MCF 10A (cell line): ENCODE measurements around the gene JPH3. TPM values are rescaled to one million over a fixed set of nuclear protein-coding genes. Genes with fewer than 3 reads are reported as not detected.

ENCODE experiments used
- BruUV-seq: library from RNA; stranded (reverse); fragments of 400-500 nt; replicated peaks from 2 replicates; lab custom pipeline; 2021; lab: Mats Ljungman, UMichigan
- CTCF ChIA-PET: fragments of 300-600 bp; sonication (Branson Sonifier 250); formaldehyde crosslinking; extraction: SDS; loops from one replicate; lab custom pipeline; 2021; ENCODE audit warnings: antibody characterized with exemption, inconsistent platforms; lab: Yijun Ruan, JAX
- POLR2A ChIA-PET: fragments of 300-600, 350-650 bp; sonication (Branson Sonifier 250); formaldehyde crosslinking; extraction: SDS; loops from one replicate; lab custom pipeline; 2020; ENCODE audit warnings: antibody characterized with exemption, inconsistent platforms; lab: Yijun Ruan, JAX
- DNase-seq: peaks from one replicate; pipeline ENCODE4 v3.0.0-alpha.2; 2018; ENCODE audit not compliant: unreplicated experiment
- H3K27ac Mint-ChIP-seq: one replicate; pipeline ENCODE4 v1.8.0; 2022; ENCODE audit warnings: mild to moderate bottlenecking, low read depth, mixed read lengths; ENCODE audit not compliant: unreplicated experiment
- H3K27me3 Mint-ChIP-seq: one replicate; pipeline ENCODE4 v1.8.0; 2022; ENCODE audit warnings: mixed read lengths; ENCODE audit not compliant: insufficient read depth, unreplicated experiment
- H3K36me3 Mint-ChIP-seq: one replicate; pipeline ENCODE4 v1.8.0; 2022; ENCODE audit warnings: mild to moderate bottlenecking, moderate library complexity, mixed read lengths; ENCODE audit not compliant: insufficient read depth, unreplicated experiment
- H3K4me1 Mint-ChIP-seq: one replicate; pipeline ENCODE4 v1.8.0; 2022; ENCODE audit warnings: mixed read lengths; ENCODE audit not compliant: insufficient read depth, unreplicated experiment
- H3K4me3 Mint-ChIP-seq: one replicate; pipeline ENCODE4 v1.8.0; 2022; ENCODE audit warnings: mild to moderate bottlenecking, moderate library complexity, mixed read lengths; ENCODE audit not compliant: unreplicated experiment
- H3K9me3 Mint-ChIP-seq: one replicate; pipeline ENCODE4 v1.8.0; 2022; ENCODE audit warnings: mixed read lengths; ENCODE audit not compliant: unreplicated experiment
- intact Hi-C: fragments of 100-400 bp; cut with micrococcal nuclease; formaldehyde crosslinking; loops from 2 replicates; pipeline ENCODE4 v1.14.1; 2022
- total RNA-seq: library from RNA; stranded (reverse); gene quantifications from 2 replicates; pipeline ENCODE4 v1.2.3, GENCODE V29; 2022
- TF ChIP-seq, protein P1 (sequence below): fragments of 200-600 bp; IDR thresholded peaks from one replicate; pipeline ENCODE4 v1.8.0; 2022; ENCODE audit warnings: antibody characterized with exemption, mild to moderate bottlenecking; ENCODE audit not compliant: unreplicated experiment

JPH3 gene
- total RNA-seq, 1 experiment from 2014 or later, result not detected

DNA sequence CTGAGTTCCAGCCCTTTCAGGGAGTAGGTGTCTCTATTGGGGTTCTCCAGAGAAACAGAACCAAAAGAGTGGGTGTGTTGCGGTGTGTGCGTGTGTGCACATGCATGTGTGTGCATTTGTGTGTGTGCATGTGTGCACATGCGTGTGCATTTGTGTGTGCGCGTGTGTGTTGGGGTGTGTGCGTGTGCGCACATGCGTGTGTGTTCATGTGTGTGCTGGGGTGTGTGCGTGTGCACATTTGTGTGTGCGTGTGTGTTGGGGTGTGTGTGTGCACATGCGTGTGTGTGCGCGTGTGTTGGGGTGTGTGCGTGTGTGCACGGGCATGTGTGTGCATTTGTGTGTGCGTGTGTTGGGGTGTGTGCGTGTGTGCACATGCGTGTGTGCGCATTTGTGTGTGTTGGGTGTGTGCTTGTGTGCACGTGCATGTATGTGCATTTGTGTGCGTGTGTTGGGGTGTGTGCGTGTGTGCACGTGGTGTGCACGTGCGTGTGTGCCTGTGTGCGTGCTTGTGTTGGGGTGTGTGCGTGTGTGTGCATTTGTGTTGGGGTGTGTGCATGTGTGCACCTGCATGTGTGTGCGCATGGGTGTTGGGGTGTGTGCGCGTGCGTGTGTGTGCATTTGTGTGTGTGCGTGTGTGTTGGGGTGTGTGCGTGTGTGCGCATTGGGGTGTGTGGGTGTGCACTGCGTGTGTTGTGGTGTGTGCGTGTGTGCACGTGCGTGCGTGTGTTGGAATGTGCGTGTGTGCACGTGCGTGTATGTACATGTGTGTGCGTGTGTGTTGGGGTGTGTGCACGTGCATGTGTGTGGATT, 38.4 kb upstream of the JPH3 start:
- no peak overlapping the region for H3K27ac Mint-ChIP-seq
- POLR2A ChIA-PET, result no interaction called here
- peaks cover 4% of the 10 kb centered on the region for H3K4me1 Mint-ChIP-seq
- peaks cover 7% of the 10 kb centered on the region for H3K9me3 Mint-ChIP-seq
- BruUV-seq, result no TSS peak
- TF ChIP-seq, protein P1, sequence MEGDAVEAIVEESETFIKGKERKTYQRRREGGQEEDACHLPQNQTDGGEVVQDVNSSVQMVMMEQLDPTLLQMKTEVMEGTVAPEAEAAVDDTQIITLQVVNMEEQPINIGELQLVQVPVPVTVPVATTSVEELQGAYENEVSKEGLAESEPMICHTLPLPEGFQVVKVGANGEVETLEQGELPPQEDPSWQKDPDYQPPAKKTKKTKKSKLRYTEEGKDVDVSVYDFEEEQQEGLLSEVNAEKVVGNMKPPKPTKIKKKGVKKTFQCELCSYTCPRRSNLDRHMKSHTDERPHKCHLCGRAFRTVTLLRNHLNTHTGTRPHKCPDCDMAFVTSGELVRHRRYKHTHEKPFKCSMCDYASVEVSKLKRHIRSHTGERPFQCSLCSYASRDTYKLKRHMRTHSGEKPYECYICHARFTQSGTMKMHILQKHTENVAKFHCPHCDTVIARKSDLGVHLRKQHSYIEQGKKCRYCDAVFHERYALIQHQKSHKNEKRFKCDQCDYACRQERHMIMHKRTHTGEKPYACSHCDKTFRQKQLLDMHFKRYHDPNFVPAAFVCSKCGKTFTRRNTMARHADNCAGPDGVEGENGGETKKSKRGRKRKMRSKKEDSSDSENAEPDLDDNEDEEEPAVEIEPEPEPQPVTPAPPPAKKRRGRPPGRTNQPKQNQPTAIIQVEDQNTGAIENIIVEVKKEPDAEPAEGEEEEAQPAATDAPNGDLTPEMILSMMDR, result no peak
- intact Hi-C loops, result no loop called here
- DNase-seq, result no peak
- no peak overlapping the region for H3K4me3 Mint-ChIP-seq
- peaks cover 11% of the 10 kb centered on the region for H3K27me3 Mint-ChIP-seq
- H3K36me3 Mint-ChIP-seq, result peaks cover 1% of the 10 kb centered on the region
- CTCF ChIA-PET, result no interaction called here

GRCh38 chr16:87564524-87564778, 37.9 kb upstream of the JPH3 start:
- Mint-ChIP-seq H3K36me3 (peaks cover 4% of the 10 kb centered on the region), H3K9me3 (peaks cover 7% of the 10 kb centered on the region), H3K4me1 (peaks cover 4% of the 10 kb centered on the region), H3K4me3 (no peak overlapping the region), H3K27me3 (peaks cover 11% of the 10 kb centered on the region), H3K27ac (no peak overlapping the region)
- intact Hi-C loops, result no loop called here
- CTCF ChIA-PET, result no interaction called here
- BruUV-seq, result no TSS peak
- DNase-seq, result no peak
- POLR2A ChIA-PET, result no interaction called here
- TF ChIP-seq, protein P1, result no peak

DNA sequence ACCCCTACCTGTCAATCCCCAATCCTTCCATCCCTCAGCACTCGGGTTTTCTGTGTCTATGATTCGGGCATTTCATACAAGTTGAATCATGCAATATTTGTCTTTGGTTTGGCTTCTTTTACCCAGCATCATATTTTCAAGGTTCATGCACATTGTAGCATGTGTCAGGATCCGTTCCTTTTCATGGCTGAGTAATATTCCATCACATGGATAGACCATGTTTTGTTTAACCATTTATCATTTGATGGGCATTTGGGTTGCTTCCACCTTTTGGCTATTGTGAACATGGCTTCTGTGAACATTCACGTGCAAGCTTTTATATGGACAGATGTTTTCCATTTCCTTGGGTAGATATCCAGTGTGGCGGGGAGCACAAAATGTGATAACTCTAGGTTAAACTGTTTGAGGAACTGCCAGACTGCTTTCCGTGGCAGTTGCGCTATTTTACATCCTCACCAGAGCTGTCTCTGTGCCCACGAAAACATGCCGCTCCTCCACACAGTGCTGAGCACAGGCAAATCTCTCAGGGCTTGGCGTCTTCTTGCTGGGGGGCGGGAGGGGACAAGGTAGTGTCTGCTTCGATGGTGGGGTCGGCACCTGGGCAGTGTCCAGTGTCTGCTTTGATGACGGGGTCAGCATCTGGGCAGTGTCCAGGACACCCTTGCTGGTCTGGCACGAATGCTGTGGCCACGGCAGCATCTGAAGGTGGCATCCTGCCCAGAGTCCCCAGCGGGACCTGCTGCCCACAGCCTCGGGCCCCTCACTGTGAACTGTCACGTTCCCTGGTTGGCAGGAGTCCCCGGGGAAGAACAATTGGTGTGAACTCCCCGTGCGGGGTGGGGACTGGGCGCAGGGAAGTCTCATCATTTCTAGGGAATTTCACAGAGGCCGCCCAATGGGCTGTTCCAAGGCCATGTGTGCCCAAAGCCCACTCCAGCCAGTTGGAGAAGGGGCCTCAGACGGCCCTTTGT, 32.4 kb upstream of the JPH3 start:
- Mint-ChIP-seq H3K36me3 (peaks cover 4% of the 10 kb centered on the region), H3K27me3 (peaks cover 15% of the 10 kb centered on the region), H3K4me3 (no peak overlapping the region), H3K4me1 (no peaks in the 10 kb centered on the region), H3K9me3 (no peaks in the 10 kb centered on the region), H3K27ac (no peak overlapping the region)
- ChIA-PET CTCF (interaction anchor here (1.4 to 3.7 kb wide), 3 partner anchors 19 to 153 kb away, joined by 3 to 14 read pairs (median 6); no protein-coding TSS in a partner anchor), POLR2A (interaction anchor here (1.5 kb wide), 1 partner anchor 12 kb away, joined by 3 read pairs; no protein-coding TSS in a partner anchor)
- DNase-seq, result no peak
- no TSS peak for BruUV-seq
- intact Hi-C loops, result no loop called here
- TF ChIP-seq, protein P1, result no peak

DNA sequence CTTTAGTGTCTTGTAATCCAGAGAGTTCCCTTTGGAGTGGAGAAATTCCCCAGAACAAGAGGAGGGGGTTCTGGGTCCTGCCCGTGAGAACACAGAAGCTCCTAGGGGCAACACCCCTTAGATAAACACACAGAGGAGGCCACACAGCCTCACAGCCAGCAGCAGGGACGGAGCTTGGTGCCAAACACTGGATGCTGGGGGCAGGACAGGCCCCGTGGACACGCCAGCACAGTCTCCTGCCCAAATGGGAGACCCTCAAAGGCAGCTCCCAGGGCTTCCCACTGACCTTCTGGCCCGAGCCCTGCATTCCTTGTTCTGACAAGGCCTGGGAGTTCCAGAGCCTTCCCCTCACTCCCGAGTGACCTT, 31.8 kb upstream of the JPH3 start:
- Mint-ChIP-seq H3K36me3 (peaks cover 4% of the 10 kb centered on the region), H3K9me3 (no peaks in the 10 kb centered on the region), H3K4me1 (no peaks in the 10 kb centered on the region), H3K27me3 (peaks cover 15% of the 10 kb centered on the region), H3K4me3 (no peak overlapping the region), H3K27ac (no peak overlapping the region)
- intact Hi-C loops, result no loop called here
- no TSS peak for BruUV-seq
- no peak for DNase-seq
- POLR2A ChIA-PET, result interaction anchor here (1.5 kb wide), 1 partner anchor 11 kb away, joined by 3 read pairs; no protein-coding TSS in a partner anchor
- CTCF ChIA-PET, result interaction anchor here (1.4 to 3.7 kb wide), 3 partner anchors 19 to 153 kb away, joined by 3 to 14 read pairs (median 6); no protein-coding TSS in a partner anchor
- TF ChIP-seq, protein P1, result no peak
